Frontal cortex (tissue), 4 donors: ENCODE measurements around the gene PRKAA2. TPM values are rescaled to one million over a fixed set of nuclear protein-coding genes. Genes with fewer than 3 reads are reported as not detected.

ENCODE experiments used
- DNase-seq, 2 donors: peaks; one replicate each; pipeline ENCODE4 v3.0.0; 2012; ENCODE audit warnings: low spot score in 2 of 2
- FAIRE-seq: peaks from 2 replicates; lab custom pipeline; 2012; peaks lifted over from hg19 to GRCh38; lab: Jason Lieb, UNC
- total RNA-seq: library from RNA; depleted of rRNA; stranded (reverse); fragments of >200 nt; gene quantifications from one replicate; pipeline ENCODE4 v1.2.3, GENCODE V29; 2014
- donor health status: control.
- donor health status: control.
- donor health status: control.

PRKAA2 gene
- total RNA-seq, 1 donor from 2014 or later, result 44.4 TPM

DNA sequence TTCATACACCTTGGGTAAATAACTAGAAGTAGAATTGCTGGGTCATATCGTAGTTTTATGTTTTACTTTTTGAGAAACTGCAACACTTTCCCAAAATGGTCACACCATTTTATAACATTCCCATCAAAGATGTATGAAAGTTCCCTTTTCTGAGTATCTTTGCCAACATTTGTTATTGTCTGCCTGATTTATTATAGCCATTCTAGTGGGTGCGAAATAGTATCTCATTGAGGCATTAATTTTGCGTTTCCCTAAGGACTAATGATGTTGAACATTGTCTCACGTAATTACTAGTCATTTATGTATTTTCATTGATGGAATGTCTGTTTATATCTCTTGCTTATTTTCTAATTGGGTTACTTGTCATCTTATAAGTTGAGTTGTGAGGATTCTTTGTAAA is 3.4 kb downstream of the PRKAA2 start:
- DNase-seq (no peak), FAIRE-seq (no peak)

DNA sequence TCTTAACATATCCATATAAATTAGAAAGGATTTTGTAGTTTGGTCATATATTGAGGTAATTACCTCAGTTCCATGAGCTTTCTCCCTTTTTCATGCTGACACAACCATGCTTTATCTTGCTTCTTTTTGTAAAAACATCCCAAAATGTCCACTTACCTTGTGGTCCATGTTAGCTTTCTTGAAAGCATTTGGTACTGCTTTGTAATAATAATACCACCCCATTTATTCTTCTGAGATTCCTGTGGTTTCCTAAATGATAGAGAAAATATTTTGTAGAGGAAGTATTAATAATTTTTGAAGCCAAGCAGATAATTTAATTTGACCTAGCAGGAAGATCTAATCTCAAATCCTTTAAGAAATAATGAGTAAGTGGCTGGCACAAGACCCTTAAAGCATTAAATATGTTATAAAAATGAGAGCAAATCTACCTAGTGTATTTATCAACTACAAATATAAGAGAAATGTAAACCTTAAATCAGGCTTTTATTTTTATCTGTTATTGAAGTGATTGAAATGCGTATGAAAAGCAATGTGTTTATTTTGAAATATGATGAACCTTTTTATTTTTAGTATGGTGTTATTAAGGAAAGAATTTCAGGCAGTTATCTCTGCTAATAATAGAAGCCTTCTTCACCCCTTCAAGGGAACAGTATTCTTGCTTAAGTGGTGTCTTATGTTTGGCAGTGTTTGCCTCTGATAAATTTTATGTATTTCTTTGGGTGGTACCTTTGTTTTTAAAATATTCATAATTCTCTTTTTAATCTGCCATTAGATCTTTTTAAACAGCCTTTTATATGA is 9.2 kb downstream of the PRKAA2 start:
- FAIRE-seq (no peak), DNase-seq (no peak)

DNA sequence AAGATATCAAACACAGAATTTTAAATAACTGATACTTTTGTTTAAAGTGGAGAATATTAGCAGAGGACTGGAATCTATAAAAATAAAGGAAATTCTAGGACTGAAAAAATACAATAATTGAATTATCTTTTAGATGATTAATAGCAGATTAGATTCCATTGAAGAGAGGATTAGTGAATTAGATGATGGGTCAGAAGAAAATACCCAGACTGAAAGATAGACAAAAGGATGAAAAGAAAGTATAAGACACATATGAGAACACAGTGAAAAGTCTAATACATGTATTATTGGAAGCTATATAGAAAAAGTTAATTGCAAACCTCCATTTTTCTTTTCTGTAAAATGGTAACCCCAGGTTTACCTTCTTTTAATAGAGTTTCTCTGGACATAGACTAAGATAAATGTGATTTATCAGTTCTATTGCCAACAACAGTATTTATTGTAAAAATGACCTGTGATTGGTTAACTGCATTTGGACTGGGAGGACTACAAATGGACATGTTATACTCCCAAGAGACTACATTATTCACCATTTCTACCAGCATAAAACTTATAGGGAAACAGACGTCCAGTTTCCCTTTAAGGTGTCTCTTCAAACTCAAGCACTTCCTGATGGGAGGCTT is 11.0 kb downstream of the PRKAA2 start:
- FAIRE-seq, result no peak
- no peak for DNase-seq

DNA sequence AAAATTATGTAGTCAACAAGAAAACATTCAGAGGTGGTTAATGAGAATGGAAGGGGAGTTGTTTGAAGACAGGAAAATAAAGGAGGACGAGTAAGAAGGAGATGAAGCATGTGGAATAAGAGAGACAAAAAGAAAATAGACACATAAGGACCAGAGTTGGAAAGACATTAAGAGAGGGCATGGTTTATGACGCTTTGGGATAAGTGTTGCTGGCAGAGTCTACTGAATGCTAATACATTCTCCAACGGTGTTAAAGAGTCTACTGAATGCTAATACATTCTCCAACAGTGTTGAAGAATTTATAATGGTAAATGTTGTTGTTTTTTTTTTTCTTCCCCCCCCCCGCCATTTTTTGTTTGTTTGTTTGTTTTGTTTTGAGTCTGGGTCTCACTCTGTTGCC is 13.1 kb downstream of the PRKAA2 start:
- FAIRE-seq (no peak), DNase-seq (no peak)

DNA sequence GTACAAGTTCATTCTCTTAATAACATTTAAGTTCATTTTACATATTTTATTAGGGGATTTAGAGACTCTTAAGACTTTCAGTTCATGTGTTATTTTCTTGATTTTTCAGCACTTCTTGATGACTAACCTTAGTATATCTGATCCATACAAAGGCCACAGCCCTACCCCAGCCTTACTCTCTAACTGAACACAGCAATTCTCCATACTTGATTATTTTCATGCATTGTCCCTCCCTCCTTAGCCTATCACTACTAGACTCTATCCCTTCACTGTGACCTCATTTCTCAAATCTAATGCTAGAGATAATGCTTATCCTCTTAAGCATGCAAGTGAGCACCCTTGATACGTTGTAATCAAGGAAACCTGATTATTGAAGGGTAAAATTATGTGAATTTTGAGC is 15.2 kb downstream of the PRKAA2 start:
- no peak for DNase-seq
- FAIRE-seq, result no peak

DNA sequence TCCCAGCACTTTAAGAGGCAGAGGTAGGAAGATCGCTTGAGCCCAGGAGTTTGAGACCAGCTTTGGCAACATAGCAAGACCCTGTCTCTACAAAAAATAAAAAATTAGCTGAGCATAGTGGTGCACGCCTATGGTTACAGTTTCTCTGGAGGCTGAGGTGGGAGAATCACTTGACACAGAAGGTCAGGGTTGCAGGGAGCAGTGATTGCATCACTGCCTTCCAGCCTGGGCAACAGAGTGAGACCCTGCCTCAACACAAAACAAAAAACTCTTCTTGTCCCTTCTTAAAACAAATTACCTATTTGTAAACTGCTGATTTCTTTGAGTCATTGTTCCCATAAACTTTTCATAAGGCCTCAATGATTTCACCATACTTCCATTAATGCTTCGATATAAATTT is 18.7 kb downstream of the PRKAA2 start:
- FAIRE-seq (no peak), DNase-seq (no peak)

DNA sequence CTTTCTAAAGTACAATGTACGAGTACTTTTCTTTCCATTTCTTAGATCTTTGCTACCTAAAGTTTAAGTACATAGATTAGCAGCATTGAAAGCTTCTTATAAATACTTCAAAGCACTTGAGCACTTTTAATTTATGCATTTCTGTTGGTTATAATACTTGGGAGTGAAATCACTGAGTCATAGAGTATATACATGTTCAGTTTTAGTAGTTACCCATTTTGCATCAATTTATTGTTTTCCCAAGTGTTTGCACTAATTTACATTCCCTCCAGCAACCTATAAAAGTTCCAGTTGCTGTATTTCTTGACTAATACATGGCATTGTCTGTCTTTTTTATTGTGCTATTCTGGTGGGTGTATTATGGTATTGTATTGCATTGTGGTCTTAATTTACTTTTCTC is 20.3 kb downstream of the PRKAA2 start:
- FAIRE-seq (no peak), DNase-seq (no peak)

DNA sequence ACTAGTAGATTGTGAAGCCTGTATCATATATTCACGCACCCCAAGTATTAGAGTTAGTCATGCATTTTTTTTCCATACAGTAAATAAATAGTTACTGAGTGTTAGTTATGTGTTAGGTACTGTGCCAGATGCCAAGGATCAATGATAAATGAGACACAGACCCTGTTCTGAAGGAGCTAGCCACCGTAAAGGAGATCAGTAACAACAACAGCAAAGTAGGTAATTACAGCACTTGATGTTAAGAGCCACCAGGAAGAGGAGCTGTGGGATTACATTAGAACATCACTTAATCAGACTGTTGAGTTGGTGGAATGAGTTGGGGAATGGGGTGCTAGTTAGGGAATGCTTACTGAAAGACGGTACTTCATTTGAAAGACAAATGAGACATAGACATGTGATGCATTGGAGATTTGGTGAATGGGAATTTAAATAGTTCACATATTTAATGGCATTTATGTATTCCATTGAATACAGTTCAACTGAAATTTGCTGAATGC is 21.0 kb downstream of the PRKAA2 start:
- FAIRE-seq, result no peak

DNA sequence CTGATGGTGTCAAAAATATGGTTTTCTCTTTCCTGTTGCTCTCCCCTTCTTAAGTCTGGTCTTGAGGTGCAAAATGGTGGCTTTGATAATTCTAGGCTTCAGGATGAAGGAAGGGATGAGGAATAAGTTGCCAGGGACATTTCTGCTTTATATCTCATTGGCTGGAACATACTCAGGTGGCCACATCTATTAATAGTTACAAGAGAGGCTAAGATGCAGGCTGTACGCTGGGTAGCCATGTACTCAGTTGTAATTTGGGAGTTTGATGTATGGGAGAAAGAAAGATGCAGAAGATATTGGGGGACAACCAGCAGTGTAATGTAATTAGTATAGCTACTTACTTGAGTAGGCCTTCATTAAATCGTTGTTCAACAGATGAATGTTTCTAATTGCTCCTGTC is 25.2 kb downstream of the PRKAA2 start:
- FAIRE-seq (no peak), DNase-seq (no peak)

More for the DNA sequence above, 21.0 kb downstream of the PRKAA2 start:
- DNase-seq, result no peak

DNA sequence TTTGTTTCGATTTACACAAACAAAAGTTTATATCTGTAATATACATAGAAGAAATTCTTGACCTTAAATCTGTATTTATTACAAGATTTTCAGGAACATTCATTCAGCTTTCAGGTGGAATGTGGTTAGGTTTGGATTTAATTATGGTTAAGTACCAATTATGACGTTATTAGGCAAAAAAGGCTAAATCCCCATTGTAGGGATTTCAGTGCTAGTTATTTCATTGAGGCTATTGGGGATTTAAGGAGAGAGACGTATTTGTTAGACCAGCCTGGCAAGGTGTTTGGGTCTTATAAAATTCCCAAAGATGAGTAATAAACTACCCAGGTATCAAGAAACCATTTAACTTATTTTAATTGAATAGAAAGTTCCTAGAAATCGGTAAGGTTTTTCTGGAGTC is 26.0 kb downstream of the PRKAA2 start:
- FAIRE-seq (no peak), DNase-seq (no peak)

DNA sequence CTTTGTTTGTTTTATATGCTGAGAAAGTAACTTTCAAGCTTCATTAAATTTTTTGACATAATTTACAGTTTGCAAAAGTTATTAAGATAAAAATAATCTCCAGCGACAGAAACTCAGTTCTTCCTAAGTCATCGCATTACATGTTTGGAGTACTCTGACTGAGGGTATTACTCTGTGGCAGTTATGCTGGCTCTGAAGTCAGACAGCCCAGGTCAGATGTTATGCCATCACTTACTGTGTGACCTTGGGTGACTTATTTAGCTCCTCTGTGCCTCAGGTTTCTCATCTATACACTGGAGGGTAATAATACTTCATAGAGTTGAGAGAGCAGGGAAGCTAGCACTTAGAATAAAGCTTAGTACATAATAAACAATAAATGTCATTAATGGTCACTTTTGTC is 26.4 kb downstream of the PRKAA2 start:
- DNase-seq (no peak), FAIRE-seq (no peak)

DNA sequence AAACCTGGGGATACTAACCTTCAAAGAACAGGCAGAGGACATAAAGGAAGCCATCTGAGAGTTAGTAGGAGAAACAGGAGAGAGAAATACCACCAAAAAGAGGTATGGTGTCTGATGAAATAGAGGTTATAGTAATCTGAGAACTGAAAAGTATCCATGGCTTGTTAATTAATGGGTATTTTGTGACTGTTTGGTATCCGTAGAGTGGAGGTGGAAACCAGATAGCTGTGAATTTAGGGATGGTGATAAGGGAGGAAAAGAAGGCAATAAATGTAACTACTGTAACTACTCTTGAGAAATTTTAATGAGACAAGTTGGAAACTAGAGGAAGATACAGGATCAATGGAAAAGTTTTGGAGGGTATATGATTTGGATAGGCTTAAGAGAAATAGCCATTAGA is 27.5 kb downstream of the PRKAA2 start:
- FAIRE-seq (no peak), DNase-seq (no peak)

DNA sequence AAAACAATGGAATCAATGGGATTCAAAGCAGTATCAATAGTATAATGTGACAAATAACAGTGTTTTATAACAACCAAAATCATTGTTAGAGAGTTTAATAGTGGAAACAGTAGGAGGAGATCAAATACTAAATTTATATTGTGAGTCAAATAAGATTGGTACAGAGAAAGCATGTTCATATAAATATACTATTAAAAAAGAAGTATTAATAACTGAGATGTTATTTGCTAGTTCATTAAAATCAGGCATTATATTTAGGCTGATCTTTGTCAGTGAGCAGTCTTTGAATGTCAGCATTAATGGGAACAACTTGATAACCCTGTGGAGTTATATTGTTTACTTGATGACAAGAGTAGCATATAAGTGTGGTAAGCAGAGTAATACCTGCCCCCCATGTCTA is 30.6 kb downstream of the PRKAA2 start:
- DNase-seq (no peak), FAIRE-seq (no peak)

DNA sequence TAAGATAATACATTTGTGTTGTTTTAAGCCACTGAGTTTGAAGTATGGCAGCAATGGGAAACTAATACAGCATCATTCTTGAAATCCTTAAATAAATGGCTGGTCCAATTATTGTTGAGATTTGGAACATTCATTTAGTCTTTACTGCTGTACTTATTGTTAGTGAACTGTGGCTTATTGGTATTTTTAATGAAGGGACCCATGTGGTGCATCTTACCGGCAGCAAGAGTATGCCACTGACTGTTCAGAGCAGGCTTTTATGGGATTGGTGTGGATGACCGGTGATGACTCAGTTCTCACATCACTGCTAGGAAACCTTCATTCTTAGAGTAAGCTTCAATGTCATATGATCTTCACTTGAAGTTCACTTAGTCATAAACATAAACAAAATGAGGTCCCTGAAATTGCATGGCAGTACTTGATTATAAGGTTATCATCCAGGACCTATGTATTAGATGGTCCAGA is 31.5 kb downstream of the PRKAA2 start:
- DNase-seq, result no peak
- no peak for FAIRE-seq

DNA sequence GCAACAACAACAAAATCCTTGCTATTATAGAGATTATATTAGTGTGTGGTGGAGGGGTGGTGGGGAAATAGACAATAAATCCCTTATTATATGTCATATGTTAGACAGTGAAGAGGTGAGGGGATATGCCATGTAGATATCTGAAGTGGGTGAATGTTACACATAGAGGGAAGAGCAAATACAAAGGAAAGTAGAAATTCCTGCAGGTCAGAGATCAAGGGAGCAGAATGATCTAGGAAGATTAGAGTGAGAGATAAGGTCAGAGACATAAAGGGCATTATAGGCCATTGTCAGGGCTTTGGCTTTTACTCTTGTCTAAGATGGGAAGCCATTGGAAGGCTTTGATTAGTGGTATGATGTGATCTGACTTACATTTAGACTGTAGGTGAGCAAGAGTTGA is 38.5 kb downstream of the PRKAA2 start:
- FAIRE-seq, result no peak
- no peak for DNase-seq

DNA sequence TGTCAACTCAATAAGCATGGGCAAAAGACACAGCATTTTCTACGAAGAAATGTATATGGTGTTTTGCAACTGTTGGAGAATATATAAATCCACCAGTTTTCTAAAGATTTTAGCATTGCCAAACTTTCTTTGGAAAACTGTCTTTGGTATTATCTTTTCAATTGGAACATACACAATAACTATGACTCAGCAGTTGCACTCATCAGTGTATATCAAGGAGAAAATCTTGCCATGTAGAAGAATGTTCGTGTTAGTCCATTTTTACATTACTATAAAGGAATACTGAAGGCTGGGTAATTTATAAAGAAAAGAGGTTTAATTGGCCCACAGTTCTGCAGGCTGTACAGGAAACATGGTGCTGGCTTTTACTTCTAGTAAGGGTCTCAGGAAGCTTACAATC is 41.1 kb downstream of the PRKAA2 start:
- FAIRE-seq, result no peak
- no peak for DNase-seq

DNA sequence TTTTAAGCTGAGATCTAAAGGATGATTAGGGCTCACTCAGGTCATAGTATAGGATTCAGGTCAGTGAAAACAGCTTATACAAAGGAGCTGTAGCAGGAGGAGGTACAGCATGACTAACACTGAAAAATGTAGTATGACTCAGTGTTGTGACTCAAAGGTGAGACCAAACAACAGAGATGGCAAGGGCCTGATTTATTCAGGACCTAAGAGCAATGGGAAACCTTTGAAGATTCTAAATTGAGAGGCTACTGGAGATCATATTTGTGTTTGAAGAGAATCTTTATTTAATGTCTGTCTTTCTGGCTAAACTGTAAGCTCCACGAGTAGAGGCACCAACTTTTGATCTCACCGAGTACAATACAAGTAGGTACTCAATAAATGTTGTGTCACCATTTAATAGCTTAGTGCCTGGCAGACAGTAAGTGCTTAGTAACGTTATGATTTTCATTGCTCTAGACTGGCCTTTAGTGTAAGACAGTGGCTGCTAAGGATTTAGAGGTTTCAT is 43.5 kb downstream of the PRKAA2 start:
- FAIRE-seq (no peak), DNase-seq (no peak)

DNA sequence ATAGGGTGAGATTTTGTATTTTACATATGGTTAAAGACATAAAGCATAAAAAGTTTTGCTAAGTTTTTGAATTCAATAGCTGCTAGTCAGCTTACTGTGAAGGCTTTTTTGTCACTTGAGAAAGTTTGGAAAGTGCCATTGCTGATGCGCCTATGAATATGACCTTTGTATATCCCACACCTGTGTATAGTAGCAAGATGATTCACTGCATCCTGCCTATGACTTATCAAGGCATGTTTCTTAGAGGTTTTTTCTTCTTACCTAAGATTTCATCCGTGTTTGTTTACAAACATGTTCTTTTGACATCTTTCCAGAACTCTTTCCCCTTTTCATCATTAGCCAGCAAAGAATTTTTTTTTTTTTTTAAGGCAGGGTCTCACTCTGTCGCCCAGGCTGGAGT is 51.5 kb downstream of the PRKAA2 start:
- no peak for DNase-seq
- no peak for FAIRE-seq

DNA sequence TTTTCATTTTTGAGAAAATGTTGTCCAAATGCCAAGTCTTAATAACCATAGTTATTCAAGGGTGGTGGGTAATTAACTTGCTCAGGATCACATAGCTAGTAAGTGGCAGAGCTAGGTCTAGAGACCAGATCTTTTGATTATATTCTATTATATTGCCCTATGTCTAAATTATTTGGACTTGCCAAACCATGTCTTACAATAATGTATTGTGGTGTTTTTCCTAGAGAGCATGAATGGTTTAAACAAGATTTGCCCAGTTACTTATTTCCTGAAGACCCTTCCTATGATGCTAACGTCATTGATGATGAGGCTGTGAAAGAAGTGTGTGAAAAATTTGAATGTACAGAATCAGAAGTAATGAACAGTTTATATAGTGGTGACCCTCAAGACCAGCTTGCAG is 58.6 kb downstream of the PRKAA2 start:
- DNase-seq (no peak), FAIRE-seq (no peak)

DNA sequence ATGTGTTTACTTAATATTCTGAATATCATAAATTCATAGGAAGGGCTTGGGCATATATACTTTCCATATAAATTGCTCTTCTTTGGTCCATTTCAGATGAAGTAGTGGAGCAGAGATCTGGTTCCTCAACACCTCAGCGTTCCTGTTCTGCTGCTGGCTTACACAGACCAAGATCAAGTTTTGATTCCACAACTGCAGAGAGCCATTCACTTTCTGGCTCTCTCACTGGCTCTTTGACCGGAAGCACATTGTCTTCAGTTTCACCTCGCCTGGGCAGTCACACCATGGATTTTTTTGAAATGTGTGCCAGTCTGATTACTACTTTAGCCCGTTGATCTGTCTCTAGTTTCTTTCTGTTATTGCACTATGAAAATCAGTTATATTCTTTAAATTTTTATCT is 62.3 kb downstream of the PRKAA2 start:
- FAIRE-seq (no peak), DNase-seq (no peak)

DNA sequence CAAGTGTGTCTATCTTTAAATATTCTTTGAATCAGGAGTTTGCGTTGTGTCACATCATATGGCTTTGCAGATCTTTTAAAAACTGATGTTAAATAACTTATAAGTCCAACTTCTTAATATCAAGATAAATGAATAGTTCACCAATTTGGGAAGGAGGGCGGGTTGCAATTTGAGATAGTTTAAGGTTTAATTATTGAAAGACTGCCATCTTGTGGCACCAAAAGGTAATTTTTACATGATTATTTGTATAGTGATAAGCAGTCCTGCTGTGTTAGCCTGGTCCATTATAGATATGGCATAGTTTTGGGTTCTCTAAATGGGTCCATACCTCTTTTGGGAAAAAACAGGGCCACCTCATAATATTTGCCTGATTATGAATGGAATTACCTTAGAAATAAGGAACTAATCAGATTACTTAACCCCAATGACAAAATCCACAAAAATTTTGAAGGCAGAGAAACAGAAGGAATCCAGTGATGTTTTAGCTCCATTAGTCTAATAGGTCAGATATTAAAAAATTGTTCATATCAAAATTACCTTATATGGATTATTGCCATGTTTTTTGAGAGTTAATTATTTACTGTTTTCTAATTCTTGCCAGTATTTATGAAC is 64.3 kb downstream of the PRKAA2 start:
- peak in 1 of 2 donors; percentile 16 for DNase-seq
- peak; percentile 91 for FAIRE-seq
